A673 (cell line): Measurements from ENCODE around the gene MED15.

ENCODE experiments used
- CTCF ChIP-seq: fragments of 300-800, 200-600 bp; sonication (generic); conservative IDR thresholded peaks from 2 replicates; pipeline ENCODE4 v1.5.1; 2017; ENCODE audit warnings: low read depth, mild to moderate bottlenecking, antibody characterized with exemption, low read length, moderate library complexity, mixed read lengths
- EZH2 ChIP-seq: fragments of 200-600 bp; sonication (generic); IDR thresholded peaks from 2 replicates; pipeline ENCODE4 v1.6.1; 2017; ENCODE audit warnings: borderline replicate concordance, low read depth, mild to moderate bottlenecking, mixed read lengths, antibody characterized with exemption, low read length; ENCODE audit not compliant: poor library complexity, severe bottlenecking

- no peak for TF ChIP-seq CTCF
- TF ChIP-seq EZH2: no peak
These were observed 4.3 kb downstream of the MED15 start for GRCh38 chr22:20511578-20512229.
